ENCODE measurements around the gene POFUT2.

DNA sequence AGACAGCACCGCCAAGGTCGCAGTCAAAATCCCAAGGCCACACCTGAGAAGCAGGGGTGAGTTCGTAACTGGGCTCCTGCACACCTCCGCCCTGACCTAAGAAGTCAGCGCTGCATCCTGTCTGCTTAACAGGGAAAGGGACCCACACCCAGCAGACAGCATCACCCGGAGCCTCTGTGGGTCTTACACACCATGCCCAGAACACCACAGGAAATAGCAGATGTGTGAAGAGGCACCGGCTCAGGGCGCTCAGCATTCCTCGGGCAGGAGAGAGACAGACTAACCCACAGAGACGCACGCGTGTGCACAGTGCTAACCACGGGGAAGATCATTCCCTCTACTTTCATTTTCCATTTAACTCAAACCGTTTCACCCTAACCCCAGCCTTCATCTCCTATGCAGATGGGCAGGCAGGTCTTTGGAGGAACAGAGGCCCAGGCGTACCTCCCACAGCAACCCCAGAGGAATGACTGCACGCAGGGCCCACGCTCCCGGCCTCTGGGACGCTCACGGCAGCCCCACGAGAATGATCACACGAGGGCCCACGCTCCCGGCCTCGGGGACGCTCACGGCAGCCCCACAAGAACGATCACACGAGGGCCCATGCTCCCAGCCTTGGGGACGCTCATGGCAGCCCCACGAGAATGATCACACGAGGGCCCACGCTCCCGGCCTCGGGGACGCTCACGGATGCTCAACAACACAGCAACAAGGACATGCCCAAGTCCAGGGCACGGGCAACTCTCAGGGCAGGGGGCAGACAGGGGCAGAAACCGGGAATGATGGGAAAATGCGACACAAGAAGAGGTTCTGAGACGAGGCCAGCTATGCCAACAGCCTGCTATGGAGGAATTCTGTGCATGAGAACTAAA is 20.9 kb downstream of the POFUT2 start:
- no peak for TF ChIP-seq EP300 (IDR thresholded peaks at IDR 0.05)
- TF ChIP-seq, protein P1, sequence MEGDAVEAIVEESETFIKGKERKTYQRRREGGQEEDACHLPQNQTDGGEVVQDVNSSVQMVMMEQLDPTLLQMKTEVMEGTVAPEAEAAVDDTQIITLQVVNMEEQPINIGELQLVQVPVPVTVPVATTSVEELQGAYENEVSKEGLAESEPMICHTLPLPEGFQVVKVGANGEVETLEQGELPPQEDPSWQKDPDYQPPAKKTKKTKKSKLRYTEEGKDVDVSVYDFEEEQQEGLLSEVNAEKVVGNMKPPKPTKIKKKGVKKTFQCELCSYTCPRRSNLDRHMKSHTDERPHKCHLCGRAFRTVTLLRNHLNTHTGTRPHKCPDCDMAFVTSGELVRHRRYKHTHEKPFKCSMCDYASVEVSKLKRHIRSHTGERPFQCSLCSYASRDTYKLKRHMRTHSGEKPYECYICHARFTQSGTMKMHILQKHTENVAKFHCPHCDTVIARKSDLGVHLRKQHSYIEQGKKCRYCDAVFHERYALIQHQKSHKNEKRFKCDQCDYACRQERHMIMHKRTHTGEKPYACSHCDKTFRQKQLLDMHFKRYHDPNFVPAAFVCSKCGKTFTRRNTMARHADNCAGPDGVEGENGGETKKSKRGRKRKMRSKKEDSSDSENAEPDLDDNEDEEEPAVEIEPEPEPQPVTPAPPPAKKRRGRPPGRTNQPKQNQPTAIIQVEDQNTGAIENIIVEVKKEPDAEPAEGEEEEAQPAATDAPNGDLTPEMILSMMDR (IDR thresholded peaks at IDR 0.05): no peak

All from ovary (tissue), 3 donors.